Activated effector memory CD4-positive, alpha-beta T cell treated with Interleukin-2 at 50 U/mL for 16 hours (primary cell): ENCODE measurements around the gene ZHX3.
"Not testable (repeated sequence)": the region's sequence is repeated elsewhere in the genome, so short reads cannot be mapped to it uniquely, and the experiment has no call there.

Experiments used
- DNase-seq: peaks from one replicate; pipeline ENCODE4 v3.0.0-alpha.2; 2020

ZHX3 gene

GRCh38 chr20:41145317-41145716, 172.2 kb downstream of the ZHX3 start:
- no peak for DNase-seq

- DNase-seq: no peak
Observed at GRCh38 chr20:41143354-41143753, 174.2 kb downstream of the ZHX3 start.

- peak; percentile 42 for DNase-seq
Observed at GRCh38 chr20:41142919-41143318, 174.6 kb downstream of the ZHX3 start.

DNA sequence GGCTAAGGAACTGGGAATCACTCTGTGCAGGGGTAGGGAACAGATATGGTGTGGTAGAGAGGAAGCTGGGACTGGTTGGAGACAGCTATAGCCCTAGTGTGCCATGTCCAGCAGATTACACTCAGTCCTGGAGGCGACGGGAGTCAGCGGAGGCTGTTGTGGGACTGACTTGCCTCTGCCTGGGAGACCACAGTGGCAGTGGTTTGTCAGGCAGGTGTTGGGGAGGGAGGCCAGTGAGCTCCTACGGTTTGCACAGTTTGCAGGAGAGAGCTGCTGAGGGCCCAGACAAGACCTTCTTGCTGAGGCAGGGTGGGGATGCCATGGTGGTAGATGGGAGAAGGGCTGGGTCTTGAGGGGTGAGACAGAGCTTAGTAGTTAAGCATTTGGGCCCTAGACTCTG, 175.3 kb downstream of the ZHX3 start:
- no peak for DNase-seq

GRCh38 chr20:41141153-41141815, 176.2 kb downstream of the ZHX3 start:
- DNase-seq: no peak

GRCh38 chr20:41140226-41141133, 177.1 kb downstream of the ZHX3 start:
- no peak for DNase-seq

GRCh38 chr20:41139227-41140093, 178.1 kb downstream of the ZHX3 start:
- DNase-seq: no peak

DNA sequence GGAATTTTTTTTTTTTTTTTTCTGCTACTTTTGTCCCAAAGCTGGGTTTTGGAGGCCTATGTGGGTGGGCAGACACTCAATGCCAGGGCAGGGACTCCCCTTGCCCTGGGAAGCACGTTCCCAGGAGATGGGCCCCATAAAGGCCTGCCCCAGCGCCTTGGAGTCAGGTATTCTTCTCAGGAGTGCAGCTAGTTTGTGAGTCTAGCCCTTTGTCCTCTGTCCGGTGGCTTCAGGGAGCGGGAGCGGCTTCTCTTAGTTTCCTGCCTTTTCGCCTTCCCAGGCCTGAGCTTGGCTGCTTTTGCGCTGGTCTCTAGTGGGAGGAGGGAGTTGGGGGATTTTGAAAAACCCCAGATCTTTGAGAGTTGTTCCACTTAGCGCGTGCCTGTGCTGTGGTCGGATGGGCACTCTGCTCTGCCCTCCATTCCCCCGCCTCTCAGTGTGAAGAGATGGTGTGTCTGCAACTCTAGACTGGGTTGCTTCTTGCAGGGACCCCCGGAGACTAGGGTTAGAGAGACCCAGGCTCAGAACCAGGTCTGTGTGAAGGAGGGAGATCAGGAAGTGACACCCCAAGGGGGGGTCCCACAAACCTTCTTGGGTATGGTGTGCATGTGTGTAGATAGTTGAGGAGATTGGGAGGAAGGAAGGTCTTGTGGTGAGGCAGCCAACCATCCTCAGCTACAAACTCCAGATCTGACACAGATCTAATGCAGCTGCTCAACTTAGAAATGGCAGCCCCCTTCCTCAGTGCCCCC, 178.9 kb downstream of the ZHX3 start:
- peak; percentile 35 for DNase-seq

- DNase-seq: peak; percentile 44
Observed at GRCh38 chr20:41137614-41138474, 179.7 kb downstream of the ZHX3 start.

- DNase-seq: peak; percentile 78
Observed at GRCh38 chr20:41136680-41137613, 180.6 kb downstream of the ZHX3 start, which contains the start of gene PLCG1. TSS of gene PLCG1 (plus strand) at chr20:41137543. CDS start at chr20:41137642, 99 bp downstream.

GRCh38 chr20:41135888-41136679, 181.4 kb downstream of the ZHX3 start:
- DNase-seq: no peak

DNA sequence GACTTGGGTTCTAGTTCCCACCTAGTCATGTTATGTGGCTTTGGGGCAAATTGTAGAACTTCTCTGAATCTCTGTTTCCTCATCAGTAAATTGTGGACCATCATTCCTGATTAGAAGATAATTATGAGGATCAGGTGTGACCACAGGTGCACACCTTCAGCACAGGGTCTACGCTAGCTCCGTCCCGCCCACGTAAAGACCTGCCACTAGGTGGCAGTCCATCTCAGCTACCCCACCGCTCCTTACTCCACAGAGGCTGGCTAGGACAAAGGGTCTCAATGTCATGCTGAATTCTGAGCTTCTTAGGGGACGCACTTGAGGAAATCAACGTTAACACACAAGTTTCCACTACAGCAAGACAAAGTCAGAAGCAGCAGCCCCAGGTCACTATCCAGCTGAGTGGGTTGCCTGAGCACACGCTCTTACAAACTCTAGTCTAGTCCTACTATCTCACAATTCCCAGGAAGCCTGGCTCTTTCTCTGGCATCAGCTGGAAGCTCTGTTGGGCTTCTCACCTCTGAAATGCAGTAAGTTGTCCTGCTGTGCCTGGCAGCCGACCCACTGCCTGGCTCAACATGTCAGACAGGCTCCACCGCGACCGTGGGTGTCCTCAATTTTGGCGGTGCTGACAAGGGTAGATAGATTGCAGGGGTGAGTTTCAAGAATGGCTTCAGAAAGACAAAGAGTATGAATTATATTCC, 182.2 kb downstream of the ZHX3 start:
- peak; percentile 51 for DNase-seq

DNA sequence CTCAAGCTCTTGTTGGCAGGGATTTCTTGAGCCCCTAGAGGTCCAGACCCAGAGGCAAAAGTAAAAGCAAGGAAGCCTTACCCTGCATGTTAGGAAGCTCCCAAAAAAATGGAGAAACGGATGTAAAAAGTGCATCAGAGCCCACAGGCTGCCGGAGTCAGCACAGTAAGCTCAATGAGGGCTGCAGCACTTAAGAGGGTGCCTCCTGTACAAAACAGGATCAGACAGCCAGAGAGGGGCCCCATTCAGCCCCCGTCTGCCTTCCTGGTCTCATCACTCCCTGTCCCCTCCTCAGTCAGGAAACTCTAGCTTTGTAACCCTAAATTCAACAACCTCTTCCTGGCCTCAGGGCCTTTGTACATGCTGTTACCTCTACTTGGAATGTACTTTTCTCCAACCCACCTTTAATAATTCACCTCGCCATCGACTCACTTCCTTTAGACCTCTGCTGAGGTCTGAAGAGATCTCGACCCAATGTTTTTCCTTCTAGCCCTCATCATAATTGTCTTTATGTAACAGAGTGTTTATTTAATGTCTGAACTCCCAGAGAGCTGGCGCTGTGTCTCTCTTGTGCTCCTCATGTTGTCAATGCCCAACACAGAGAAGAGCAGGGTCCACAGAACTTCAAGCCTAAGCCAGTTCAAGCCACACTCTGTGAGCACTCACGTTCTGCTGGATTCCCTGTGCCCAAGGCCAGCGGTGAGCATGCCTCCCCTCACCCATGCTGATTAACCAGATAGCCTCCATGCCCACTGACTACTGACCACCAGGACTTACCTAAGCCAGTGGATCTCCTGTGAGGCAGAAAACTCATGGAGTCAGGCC, 183.0 kb downstream of the ZHX3 start:
- DNase-seq: no peak

GRCh38 chr20:41133709-41134361, 183.7 kb downstream of the ZHX3 start:
- DNase-seq: peak; percentile 27

DNA sequence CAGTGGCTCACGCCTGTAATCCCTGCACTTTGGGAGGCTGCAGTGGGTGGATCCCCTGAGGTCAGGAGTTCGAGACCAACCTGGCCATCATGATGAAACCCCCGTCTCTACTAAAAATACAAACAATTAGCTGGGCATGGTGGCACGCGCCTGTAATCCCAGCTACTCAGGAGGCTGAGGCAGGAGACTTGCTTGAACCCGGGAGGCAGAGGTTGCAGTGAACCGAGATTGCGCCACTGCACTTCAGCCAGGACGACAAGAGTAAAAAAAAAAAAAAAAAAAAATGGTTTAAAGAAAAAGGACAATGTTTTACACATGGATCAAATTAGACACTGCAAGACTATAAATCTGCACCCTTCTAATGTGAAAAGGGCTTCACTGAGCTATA, 185.1 kb downstream of the ZHX3 start:
- not testable (repeated sequence) for DNase-seq

GRCh38 chr20:41131594-41132387, 185.7 kb downstream of the ZHX3 start:
- no peak for DNase-seq
